Keratinocyte (primary cell): ENCODE results near the gene TIPARP.

Source experiments
- CTCF ChIP-seq, 3 experiments: IDR thresholded peaks in 1 of 3; conservative IDR thresholded peaks in 1 of 3; optimal IDR thresholded peaks in 1 of 3; 2 replicates in 2 of 3; 3 replicates in 1 of 3; pipeline versions ENCODE3 to v1.5.1; 2011; ENCODE audit warnings: low read length in 3 of 3, mild to moderate bottlenecking in 3 of 3, moderate library complexity in 2 of 3, control low read depth in 1 of 3, inconsistent platforms in 1 of 3; ENCODE audit not compliant: insufficient read depth in 2 of 3; ENCODE audit errors: extremely low read depth in 1 of 3
- EZH2 ChIP-seq: IDR thresholded peaks from one replicate; pipeline ENCODE4 v1.6.1; 2012; ENCODE audit warnings: inconsistent platforms, mild to moderate bottlenecking, low read length, moderate library complexity

DNA sequence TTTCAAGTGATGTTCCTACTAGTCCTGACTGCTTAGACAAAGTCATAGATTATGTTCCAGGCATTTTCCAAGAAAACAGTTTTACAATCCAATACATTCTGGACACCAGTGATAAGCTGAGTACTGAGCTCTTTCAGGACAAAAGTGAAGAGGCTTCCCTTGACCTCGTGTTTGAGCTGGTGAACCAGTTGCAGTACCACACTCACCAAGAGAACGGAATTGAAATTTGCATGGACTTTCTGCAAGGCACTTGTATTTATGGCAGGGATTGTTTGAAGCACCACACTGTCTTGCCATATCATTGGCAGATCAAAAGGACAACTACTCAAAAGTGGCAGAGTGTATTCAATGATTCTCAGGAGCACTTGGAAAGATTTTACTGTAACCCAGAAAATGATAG, 3.8 kb downstream of the TIPARP start:
- TF ChIP-seq CTCF (optimal IDR thresholded peaks at IDR 0.05 in 1 of 3, IDR thresholded peaks at IDR 0.05 in 1 of 3, conservative IDR thresholded peaks at IDR 0.05 in 1 of 3; ENCODE audit: extremely low read depth in 1 of 3, insufficient read depth in 2 of 3, low read length in 3 of 3) (no peak), EZH2 (no peak)
